Neuronal stem cell (in vitro differentiated cells): ENCODE results near the gene FLYWCH1. TPM values are rescaled to one million over a fixed set of nuclear protein-coding genes. Genes with fewer than 3 reads are reported as not detected.

Experiments used
- small RNA-seq: library from polyadenylated mRNA; stranded (forward); fragments of <200 nt; extraction: miRNeasy Mini kit (QIAGEN cat#:217004); gene quantifications from one replicate; pipeline ENCODE3, GENCODE V24; 2013; ENCODE audit not compliant: insufficient read depth

The FLYWCH1 gene

Small RNA genes lying within 50 kb of the gene (small RNA-seq; reads per million reads assigned to genes)
- not detected for gene LINC00514
